Measurements from ENCODE around the gene PPM1N.

DNA sequence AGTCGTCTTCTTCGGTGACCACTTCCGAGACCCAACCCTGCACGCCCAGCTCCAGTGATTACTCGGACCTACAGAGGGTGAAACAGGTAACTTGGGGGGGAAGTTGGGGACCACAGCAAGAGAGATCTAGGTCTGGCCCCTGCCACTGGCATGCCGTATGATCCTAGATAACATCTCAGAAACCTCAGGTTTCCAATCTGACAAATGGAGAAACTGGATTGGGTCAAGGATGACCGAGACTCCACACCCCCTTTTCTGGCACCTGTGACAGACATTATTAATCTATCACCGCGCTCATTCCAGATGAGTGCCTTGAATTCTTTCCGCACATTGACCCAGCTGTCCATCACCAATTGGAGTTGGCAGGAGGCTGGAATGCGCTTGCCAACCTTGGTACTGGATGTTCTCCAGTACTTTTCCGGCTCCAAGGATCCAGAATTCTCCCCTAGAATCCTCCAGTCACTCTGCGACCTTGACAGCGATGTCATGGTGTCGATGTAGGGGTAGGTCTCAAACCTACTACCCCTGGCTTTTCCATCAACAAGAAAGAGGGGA lies 26.4 kb downstream of the PPM1N start:
- no peak for TF ChIP-seq TAF1 (IDR thresholded peaks at IDR 0.05; ENCODE audit: borderline replicate concordance, low read depth, low read length)
- no peak for TF ChIP-seq POLR2AphosphoS5 (IDR thresholded peaks at IDR 0.05; ENCODE audit: low read depth, low read length)

Data from GM12892 (cell line).